LNCaP clone FGC (cell line): ENCODE measurements around the gene ZBTB2.

ENCODE experiments used
- DNase-seq: peaks from one replicate; pipeline ENCODE4 v3.0.0-alpha.2; 2011; ENCODE audit warnings: low read depth
- H3K4me3 ChIP-seq: 2 replicates; pipeline ENCODE4 v1.5.1; 2011; ENCODE audit warnings: mild to moderate bottlenecking, low read depth, low read length, control low read depth
- CTCF ChIP-seq: IDR thresholded peaks from 2 replicates; pipeline ENCODE4 v1.5.1; 2012; ENCODE audit warnings: mild to moderate bottlenecking; ENCODE audit not compliant: control insufficient read depth, insufficient read depth; ENCODE audit errors: extremely low read depth

ZBTB2 gene

GRCh38 chr6:151434369-151434768 lies 43.0 kb upstream of the ZBTB2 start:
- DNase-seq: no peak
- TF ChIP-seq CTCF: no peak
- H3K4me3 ChIP-seq: no peak overlapping the region

GRCh38 chr6:151432651-151433050 lies 41.3 kb upstream of the ZBTB2 start:
- no peak for TF ChIP-seq CTCF
- no peak overlapping the region for H3K4me3 ChIP-seq
- no peak for DNase-seq

DNA sequence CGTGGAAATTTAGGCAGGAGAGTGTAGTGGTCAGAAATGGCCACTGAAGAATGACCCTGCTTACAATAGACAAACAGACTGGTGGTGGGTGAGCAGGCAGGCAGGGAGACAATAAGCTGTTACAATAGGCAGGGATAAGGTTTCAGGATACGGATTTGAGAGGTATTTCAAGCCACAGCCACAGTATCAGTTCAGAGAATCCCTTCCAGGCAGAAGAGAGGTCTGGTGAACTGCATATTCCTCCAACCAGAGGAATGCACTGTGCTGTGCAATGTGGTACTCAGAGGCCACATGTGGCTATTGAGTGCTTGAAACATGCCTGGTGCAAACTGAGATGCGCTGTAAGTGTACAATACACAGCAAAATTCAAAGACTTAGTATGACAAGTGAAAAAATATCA lies 40.0 kb upstream of the ZBTB2 start:
- no peak overlapping the region for H3K4me3 ChIP-seq
- no peak for TF ChIP-seq CTCF
- DNase-seq: no peak

DNA sequence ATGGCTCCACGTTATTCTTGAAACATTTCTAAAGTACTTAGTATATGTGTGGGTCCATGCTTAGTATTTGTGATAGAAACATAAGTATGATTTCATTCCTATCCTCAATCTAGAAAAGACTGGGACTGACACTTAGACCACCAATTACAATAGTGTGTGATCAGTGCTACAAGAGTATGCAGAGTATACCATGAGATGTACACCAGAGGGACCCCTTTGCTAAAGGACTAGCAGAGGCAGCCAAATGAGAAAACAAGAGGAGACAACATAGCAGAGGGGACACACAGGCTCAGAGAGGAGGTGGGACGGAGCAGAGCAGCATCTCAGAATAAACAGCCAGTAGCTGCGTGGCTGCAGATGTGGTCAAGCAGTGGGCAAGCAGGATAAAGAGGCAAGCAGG lies 39.5 kb upstream of the ZBTB2 start:
- TF ChIP-seq CTCF: 0 out of 2 replicates have a peak, but pooled peaks have one; percentile 2
- H3K4me3 ChIP-seq: no peak overlapping the region
- no peak for DNase-seq

- H3K4me3 ChIP-seq: no peak overlapping the region
- TF ChIP-seq CTCF: no peak
- DNase-seq: no peak
These were observed 36.9 kb upstream of the ZBTB2 start for GRCh38 chr6:151428093-151428735.

GRCh38 chr6:151425561-151425960 lies 34.2 kb upstream of the ZBTB2 start:
- TF ChIP-seq CTCF: no peak
- no peak overlapping the region for H3K4me3 ChIP-seq
- DNase-seq: no peak

- DNase-seq: no peak
- TF ChIP-seq CTCF: no peak
- H3K4me3 ChIP-seq: no peak overlapping the region
These were observed 31.6 kb upstream of the ZBTB2 start for GRCh38 chr6:151422981-151423380.
